ENCODE data around the gene AMBRA1.
A peak's percentile ranks its signal among the peaks of the same experiment; 100 is the strongest.

AMBRA1 gene

DNA sequence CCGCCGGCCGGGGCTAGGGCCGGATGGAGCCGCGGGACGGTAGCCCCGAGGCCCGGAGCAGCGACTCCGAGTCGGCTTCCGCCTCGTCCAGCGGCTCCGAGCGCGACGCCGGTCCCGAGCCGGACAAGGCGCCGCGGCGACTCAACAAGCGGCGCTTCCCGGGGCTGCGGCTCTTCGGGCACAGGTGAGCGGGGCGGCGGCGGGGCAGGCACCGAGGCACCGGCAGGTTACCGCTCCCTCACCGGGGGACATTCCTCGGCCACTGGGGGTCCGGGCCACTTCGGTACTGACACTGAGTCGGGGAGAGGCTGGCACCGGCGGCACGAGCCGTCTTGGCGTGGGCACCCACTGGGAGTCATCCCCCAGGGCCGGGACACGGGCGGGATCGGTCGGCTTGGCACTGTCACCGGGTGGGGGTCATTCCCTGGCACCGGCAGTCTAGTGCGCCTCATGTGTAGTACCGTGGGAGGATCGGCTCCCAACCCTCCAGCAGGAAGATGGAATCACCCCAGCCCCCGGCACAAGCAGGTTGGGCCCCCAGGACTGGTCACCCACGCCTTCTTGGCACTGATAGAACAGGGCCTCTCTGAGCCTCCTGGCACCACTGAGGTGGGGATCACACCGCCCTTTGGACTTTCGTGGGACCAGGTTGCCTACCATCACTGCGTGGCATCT is 246.0 kb downstream of the AMBRA1 start:
- peak; percentile 49 for DNase-seq (ENCODE audit: low spot score)

DNA sequence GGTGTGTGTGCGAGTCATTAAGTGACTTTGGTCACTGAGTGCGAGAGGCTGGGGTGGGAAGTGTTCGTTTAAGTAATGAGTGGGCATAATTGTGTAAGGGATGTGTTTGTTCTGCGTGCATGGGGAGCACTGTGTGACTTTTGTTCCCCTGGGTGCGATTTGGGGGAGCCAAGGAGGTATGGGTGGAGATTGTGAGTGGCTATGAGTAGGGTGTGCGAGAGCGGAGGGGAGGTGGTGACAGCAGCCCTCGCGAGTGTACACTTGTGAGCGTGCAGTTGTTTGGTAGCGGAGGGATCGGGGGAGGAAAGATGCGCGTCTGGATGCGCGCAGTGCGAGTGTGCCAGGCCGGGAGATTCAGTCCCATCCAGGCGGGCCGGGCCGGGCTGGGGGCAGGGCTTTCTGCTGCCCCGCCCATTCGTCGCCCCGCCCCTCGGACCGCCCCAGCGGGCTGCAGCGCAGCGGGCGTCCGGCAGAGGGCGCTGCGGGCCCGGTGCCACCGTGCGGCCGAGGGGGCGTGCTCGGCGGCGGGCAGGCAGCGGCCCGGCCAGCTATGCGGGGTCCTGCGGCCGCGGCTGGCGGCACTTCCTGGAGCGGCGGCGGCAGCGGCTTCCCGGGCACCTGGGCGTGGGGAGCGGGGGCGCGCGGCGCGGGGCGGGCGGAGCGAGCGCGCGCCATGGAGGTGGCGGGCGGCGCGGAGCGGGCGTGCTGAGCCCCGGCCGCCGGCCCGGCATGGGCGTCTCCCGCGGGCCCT is 246.8 kb downstream of the AMBRA1 start, which contains the start of gene DGKZ:
Gene DGKZ, plus strand, starts transcription at position 578 of the 751 bp plus-strand sequence. CDS start 197 bp downstream, outside the sequence.
- peak; percentile 99 for DNase-seq (ENCODE audit: low spot score)
